ENCODE data around the gene UHRF1.

DNA sequence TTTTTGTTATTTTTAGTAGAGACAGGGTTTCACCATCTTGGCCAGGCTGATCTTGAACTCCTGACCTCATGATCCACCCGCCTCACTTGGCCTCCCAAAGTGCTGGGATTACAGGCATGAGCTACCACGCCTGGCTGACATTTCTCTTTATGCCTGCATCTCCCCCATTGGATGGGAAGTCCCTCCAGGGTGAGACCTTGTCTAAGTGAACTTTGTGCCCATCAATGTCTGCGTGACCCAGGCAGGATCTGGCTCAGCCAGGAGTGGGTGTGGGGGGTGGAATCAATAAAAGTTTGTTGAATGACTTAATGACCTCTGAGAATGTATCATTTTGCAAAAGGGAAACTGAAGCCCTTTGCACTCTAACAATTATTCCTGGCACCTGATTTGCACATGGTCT, 4.8 kb upstream of the UHRF1 start:
- TF ChIP-seq CTCF (conservative IDR thresholded peaks at IDR 0.05; ENCODE audit: low read length) (no peak), EZH2phosphoT487 (IDR thresholded peaks at IDR 0.05; ENCODE audit: borderline replicate concordance) (no peak)
